GM12892 (cell line): Measurements from ENCODE around the gene SPDYE17.
"Not testable (repeated sequence)": the region's sequence is repeated elsewhere in the genome, so short reads cannot be mapped to it uniquely, and the experiment has no call there.

ENCODE experiments used
- POLR2A ChIP-seq: IDR thresholded peaks from 2 replicates; pipeline ENCODE4 v1.6.1; 2011; ENCODE audit warnings: low read depth, low read length, control low read depth
- POLR2AphosphoS5 ChIP-seq: IDR thresholded peaks from 2 replicates; pipeline ENCODE4 v1.6.1; 2011; ENCODE audit warnings: low read depth, low read length, control low read depth

GRCh38 chr7:76985924-76986717 lies 46.0 kb downstream of the SPDYE17 start:
- not testable (repeated sequence) for TF ChIP-seq POLR2AphosphoS5, POLR2A
